Measurements from ENCODE around the gene PUS1. TPM values are rescaled to one million over a fixed set of nuclear protein-coding genes. Genes with fewer than 3 reads are reported as not detected.

PUS1 gene
- total RNA-seq, 1 donor from 2014 or later, result 19.9 TPM

GRCh38 chr12:131942671-131943070, 13.6 kb downstream of the PUS1 start:
- ATAC-seq (no peak), DNase-seq (peak; percentile 47)
- H3K27me3 ChIP-seq, result no peaks in the 10 kb centered on the region
- no peaks in the 10 kb centered on the region for H3K9me3 ChIP-seq
- no peak overlapping the region for H3K4me3 ChIP-seq
- H3K4me1 ChIP-seq, result peaks cover 3% of the 10 kb centered on the region
- H3K27ac ChIP-seq, result no peak overlapping the region
- intact Hi-C loops (cut with DNase I), result loop anchor here (5.0 kb wide), 1 partner anchor 45 kb away; no protein-coding TSS in a partner anchor
- TF ChIP-seq CTCF (IDR thresholded peaks at IDR 0.05), result no peak
- H3K36me3 ChIP-seq, result peaks cover 25% of the 10 kb centered on the region

GRCh38 chr12:131943389-131943788, 14.3 kb downstream of the PUS1 start:
- Histone ChIP-seq H3K27me3 (no peaks in the 10 kb centered on the region), H3K27ac (no peak overlapping the region), H3K9me3 (no peaks in the 10 kb centered on the region), H3K4me3 (no peak overlapping the region), H3K4me1 (peaks cover 6% of the 10 kb centered on the region), H3K36me3 (peaks cover 25% of the 10 kb centered on the region)
- intact Hi-C loops (cut with DNase I), result loop anchor here (5.0 kb wide), 1 partner anchor 46 kb away; no protein-coding TSS in a partner anchor
- ATAC-seq (no peak), DNase-seq (peak; percentile 34)
- TF ChIP-seq CTCF (IDR thresholded peaks at IDR 0.05), result no peak

GRCh38 chr12:131943876-131944275, 14.8 kb downstream of the PUS1 start:
- no peaks in the 10 kb centered on the region for H3K9me3 ChIP-seq
- TF ChIP-seq CTCF (IDR thresholded peaks at IDR 0.05), result no peak
- H3K4me3 ChIP-seq, result no peak overlapping the region
- H3K27ac ChIP-seq, result no peak overlapping the region
- H3K4me1 ChIP-seq, result peaks cover 6% of the 10 kb centered on the region
- no peak for ATAC-seq
- intact Hi-C loops (cut with DNase I), result loop anchor here (5.0 kb wide), 1 partner anchor 47 kb away; no protein-coding TSS in a partner anchor
- H3K27me3 ChIP-seq, result no peaks in the 10 kb centered on the region
- H3K36me3 ChIP-seq, result peaks cover 25% of the 10 kb centered on the region
- peak; percentile 8 for DNase-seq

- no peak for TF ChIP-seq CTCF (IDR thresholded peaks at IDR 0.05)
- ATAC-seq (no peak), DNase-seq (peak; percentile 59)
- Histone ChIP-seq H3K4me1 (peaks cover 6% of the 10 kb centered on the region), H3K4me3 (no peak overlapping the region), H3K9me3 (no peaks in the 10 kb centered on the region), H3K36me3 (peaks cover 25% of the 10 kb centered on the region), H3K27me3 (no peaks in the 10 kb centered on the region), H3K27ac (no peak overlapping the region)
- intact Hi-C loops (cut with DNase I), result loop anchor here (5.0 kb wide), 1 partner anchor 47 kb away; no protein-coding TSS in a partner anchor
Measured at GRCh38 chr12:131944601-131945251, 15.7 kb downstream of the PUS1 start.

GRCh38 chr12:131946757-131947156, 17.7 kb downstream of the PUS1 start:
- peaks cover 15% of the 10 kb centered on the region for H3K4me1 ChIP-seq
- H3K27me3 ChIP-seq, result no peaks in the 10 kb centered on the region
- H3K36me3 ChIP-seq, result peaks cover 11% of the 10 kb centered on the region
- no peak overlapping the region for H3K4me3 ChIP-seq
- DNase-seq, result peak; percentile 3
- no peak overlapping the region for H3K27ac ChIP-seq
- ATAC-seq, result no peak
- H3K9me3 ChIP-seq, result no peaks in the 10 kb centered on the region
- TF ChIP-seq CTCF (IDR thresholded peaks at IDR 0.05), result no peak
- intact Hi-C loops (cut with DNase I), result no loop called here
